Measurements from ENCODE around the gene MED7. TPM values are rescaled to one million over a fixed set of nuclear protein-coding genes. Genes with fewer than 3 reads are reported as not detected.
A peak's percentile ranks its signal among the peaks of the same experiment; 100 is the strongest.

The MED7 gene
- total RNA-seq, 2 donors from 2014 or later: 6.2 to 6.8 TPM

GRCh38 chr5:157143127-157143971 is 684 bp upstream of the MED7 start:
- DNase-seq (ENCODE audit: low spot score): peak; percentile 68
- Histone ChIP-seq H3K36me3 (peaks cover 10% of the 10 kb centered on the region), H3K9me3 (no peaks in the 10 kb centered on the region), H3K4me3 (peak overlapping the region; percentile 68 to 99), H3K27ac (peak overlapping the region; percentile 85 to 93), H3K4me1 (peaks cover 0 to 13% of the 10 kb centered on the region in 2 donors), H3K27me3 (no peaks in the 10 kb centered on the region)
- peak in 1 of 2 donors; percentile 22 for TF ChIP-seq CTCF (IDR thresholded peaks at IDR 0.05)

- Histone ChIP-seq H3K9me3 (no peaks in the 10 kb centered on the region), H3K27me3 (no peaks in the 10 kb centered on the region), H3K27ac (no peak overlapping the region), H3K36me3 (peaks cover 26% of the 10 kb centered on the region), H3K4me3 (no peak overlapping the region), H3K4me1 (peaks cover 0 to 13% of the 10 kb centered on the region in 2 donors)
- TF ChIP-seq CTCF (IDR thresholded peaks at IDR 0.05): no peak
- DNase-seq (ENCODE audit: low spot score): no peak
Observed at GRCh38 chr5:157137691-157138090, 5.0 kb downstream of the MED7 start.

GRCh38 chr5:157132281-157132612 is 10.4 kb downstream of the MED7 start:
- no peak overlapping the region for H3K4me3 ChIP-seq
- TF ChIP-seq CTCF (IDR thresholded peaks at IDR 0.05): no peak

GRCh38 chr5:157130925-157131324 is 11.7 kb downstream of the MED7 start:
- TF ChIP-seq CTCF (IDR thresholded peaks at IDR 0.05): no peak
- Histone ChIP-seq H3K27me3 (no peaks in the 10 kb centered on the region), H3K9me3 (no peaks in the 10 kb centered on the region)

More at GRCh38 chr5:157132281-157132612, 10.4 kb downstream of the MED7 start:
- no peak overlapping the region for H3K27ac ChIP-seq
- DNase-seq (ENCODE audit: low spot score): no peak
- H3K4me1 ChIP-seq: peaks cover 0 to 4% of the 10 kb centered on the region in 2 donors
- H3K36me3 ChIP-seq: peaks cover 5% of the 10 kb centered on the region
- H3K9me3 ChIP-seq: no peaks in the 10 kb centered on the region
- H3K27me3 ChIP-seq: no peaks in the 10 kb centered on the region

GRCh38 chr5:157121709-157122108 is 21.0 kb downstream of the MED7 start:
- H3K4me1 ChIP-seq: no peaks in the 10 kb centered on the region
- DNase-seq (ENCODE audit: low spot score): no peak
- no peak overlapping the region for H3K27ac ChIP-seq
- H3K9me3 ChIP-seq: peaks cover 0 to 15% of the 10 kb centered on the region in 2 donors
- no peaks in the 10 kb centered on the region for H3K36me3 ChIP-seq
- no peaks in the 10 kb centered on the region for H3K27me3 ChIP-seq
- no peak overlapping the region for H3K4me3 ChIP-seq
- no peak for TF ChIP-seq CTCF (IDR thresholded peaks at IDR 0.05)

More at GRCh38 chr5:157130925-157131324, 11.7 kb downstream of the MED7 start:
- Histone ChIP-seq H3K36me3 (no peaks in the 10 kb centered on the region), H3K4me1 (peaks cover 0 to 4% of the 10 kb centered on the region in 2 donors), H3K4me3 (no peak overlapping the region), H3K27ac (no peak overlapping the region)
- DNase-seq (ENCODE audit: low spot score): no peak

Measured in right atrium auricular region (tissue), 2 donors.